ENCODE measurements around the gene AEBP2. TPM values are rescaled to one million over a fixed set of nuclear protein-coding genes. Genes with fewer than 3 reads are reported as not detected.
"Not testable (repeated sequence)": the region's sequence is repeated elsewhere in the genome, so short reads cannot be mapped to it uniquely, and the experiment has no call there.

AEBP2 gene
- polyA plus RNA-seq, 4 donors: 49.8 to 63.3 (median 57.1) TPM

DNA sequence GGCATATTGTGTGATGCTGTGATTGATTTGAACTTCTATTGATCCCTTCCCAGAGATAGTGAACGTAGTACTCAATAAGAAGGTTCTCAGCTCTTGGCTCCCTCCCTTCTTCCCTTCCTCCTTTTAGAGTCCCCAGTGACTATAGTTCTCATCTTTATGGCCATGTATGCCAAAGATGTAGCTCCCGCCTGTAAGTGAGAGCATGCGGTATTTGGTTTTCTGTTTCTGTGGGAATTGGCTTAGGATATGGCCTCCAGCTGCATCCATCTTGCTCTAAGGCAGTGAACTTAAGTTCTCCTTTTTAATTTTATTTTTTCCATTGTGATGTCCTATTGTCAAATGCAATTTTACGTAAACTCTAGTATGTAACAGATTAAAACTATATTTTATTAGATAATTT is 109.5 kb downstream of the AEBP2 start:
- DNase-seq (ENCODE audit: low read depth in 4 of 4, low spot score in 2 of 4): no peak

DNA sequence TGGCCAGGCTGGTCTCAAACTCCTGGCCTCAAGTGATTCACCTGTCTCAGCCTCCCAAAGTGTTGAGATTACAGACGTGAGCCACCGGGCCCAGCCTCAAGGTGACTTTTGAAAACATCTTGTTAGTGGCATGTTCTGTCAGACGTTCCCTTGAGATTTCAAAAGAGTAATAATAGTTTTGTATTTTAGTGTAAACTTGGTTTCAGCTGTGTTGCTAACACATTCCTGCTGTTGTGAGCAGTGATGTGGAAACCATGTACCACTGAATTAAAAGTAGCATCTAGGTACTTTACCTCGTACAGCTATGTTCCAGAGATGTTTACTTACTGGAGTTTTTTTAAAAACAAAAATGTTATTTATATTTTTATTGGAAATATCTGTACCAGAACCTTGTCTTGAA is 111.3 kb downstream of the AEBP2 start:
- DNase-seq (ENCODE audit: low read depth in 4 of 4, low spot score in 2 of 4): no peak

DNA sequence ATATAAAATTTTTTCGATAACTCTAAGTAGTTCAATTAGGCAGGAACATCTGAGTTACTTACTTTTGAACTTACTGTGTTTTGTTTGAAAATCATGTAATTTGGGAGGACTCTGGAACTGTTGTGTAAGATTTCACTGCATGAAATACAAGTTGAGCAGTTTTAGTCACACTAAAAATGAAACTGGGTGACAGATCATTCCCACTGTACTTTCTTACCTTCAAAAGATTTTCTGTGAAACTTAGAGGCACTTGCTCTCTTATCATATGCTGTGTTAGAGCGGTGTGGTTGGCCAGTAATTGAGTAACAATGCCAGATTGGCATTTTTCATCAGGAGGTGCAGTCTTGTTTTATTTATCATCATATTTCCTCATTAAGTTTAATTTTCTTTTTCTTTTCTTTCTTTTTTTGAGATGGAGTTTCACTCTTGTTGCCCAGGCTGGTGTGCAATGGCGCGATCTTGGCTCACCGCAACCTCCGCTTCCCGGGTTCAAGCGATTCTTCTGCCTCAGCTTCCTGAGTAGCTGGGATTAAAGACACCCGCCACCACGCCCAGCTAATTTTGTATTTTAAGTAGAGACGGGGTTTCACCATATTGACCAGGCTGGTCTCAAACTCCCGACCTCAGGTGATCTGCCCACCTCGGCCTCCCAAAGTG is 113.3 kb downstream of the AEBP2 start:
- DNase-seq (ENCODE audit: low read depth in 4 of 4, low spot score in 2 of 4): not testable (repeated sequence)

DNA sequence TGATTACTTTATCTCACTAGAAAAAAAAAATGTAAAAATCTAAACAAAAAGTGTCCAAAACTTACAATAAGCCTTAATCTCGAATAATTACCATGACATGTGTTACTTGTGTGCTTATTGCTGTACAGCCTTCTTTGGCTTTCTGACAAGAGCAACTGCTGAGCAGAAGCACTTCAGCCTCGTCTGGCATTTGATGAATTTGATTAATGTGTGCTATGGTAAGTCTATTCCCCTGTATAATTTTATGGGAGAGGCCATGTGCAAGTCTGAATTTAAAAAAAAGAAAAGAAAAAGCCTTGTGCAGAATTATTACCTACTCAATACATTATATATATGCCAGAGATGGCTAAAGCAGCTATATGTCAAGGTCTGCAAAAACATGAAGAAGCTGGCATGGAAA is 113.9 kb downstream of the AEBP2 start:
- no peak for DNase-seq (ENCODE audit: low read depth in 4 of 4, low spot score in 2 of 4)

DNA sequence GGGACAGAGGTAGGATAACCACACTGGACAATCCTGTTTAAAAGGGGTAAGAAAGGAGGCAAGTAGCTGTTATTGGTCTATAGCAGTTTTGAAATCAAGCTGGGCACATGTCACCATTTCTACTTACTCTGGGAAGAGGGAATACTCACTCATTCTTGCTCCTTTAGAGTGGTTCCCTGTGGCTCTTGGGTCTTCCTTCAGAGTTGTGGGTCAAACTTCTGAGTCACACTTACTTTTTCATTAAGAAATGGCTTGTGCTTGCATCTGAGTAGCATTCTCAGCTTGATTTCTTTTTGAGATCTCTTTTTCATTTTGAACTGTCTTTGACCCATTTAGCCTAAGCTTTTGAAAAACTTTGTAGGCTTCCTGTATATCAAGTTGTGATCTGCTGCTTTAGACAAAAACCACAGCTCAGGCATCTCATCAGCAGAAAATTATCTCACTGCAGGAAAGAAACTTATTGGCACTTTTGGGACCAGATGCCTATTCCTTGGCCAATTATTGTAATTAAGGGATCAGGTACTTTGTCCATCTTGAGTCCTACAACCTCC is 122.2 kb downstream of the AEBP2 start:
- no peak for DNase-seq (ENCODE audit: low read depth in 4 of 4, low spot score in 2 of 4)

Measured in left renal cortex interstitium (tissue), 4 donors.